ENCODE data around the gene PIK3CD.

Gene PIK3CD

GRCh38 chr1:9721606-9722377 is 70.3 kb downstream of the PIK3CD start:
- no peak for DNase-seq

- DNase-seq, result no peak
Measured at GRCh38 chr1:9722378-9722749, 70.8 kb downstream of the PIK3CD start.

DNA sequence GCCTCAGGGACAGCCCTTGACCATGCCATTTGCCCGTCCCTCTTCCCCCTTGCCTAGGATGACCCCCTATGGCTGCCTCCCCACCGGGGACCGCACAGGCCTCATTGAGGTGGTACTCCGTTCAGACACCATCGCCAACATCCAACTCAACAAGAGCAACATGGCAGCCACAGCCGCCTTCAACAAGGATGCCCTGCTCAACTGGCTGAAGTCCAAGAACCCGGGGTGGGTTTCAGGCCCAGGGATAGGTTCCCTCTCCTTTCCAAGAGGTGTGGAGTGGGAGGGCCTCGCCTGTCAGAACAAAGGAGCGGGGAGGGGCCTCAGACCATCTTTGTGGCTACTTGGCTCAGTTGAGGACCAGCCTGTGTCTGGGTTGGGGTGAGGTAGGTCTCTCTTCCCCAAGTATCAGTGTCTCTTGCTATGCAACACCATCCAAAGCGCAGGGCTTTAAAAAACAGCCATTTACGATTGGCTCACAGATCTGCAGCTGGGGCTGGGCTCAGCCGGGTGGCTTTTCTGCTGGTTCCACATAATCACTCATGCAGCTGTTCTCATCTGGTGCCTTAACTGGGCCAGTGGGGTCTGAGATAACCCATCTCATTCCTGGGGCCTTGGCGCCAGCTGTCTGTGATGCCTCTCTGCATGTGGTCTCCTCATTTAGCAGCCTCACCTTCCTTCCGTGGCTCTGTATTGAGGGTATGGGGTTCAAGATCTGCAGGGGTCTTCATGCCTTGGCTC is 71.7 kb downstream of the PIK3CD start:
- DNase-seq, result no peak

DNA sequence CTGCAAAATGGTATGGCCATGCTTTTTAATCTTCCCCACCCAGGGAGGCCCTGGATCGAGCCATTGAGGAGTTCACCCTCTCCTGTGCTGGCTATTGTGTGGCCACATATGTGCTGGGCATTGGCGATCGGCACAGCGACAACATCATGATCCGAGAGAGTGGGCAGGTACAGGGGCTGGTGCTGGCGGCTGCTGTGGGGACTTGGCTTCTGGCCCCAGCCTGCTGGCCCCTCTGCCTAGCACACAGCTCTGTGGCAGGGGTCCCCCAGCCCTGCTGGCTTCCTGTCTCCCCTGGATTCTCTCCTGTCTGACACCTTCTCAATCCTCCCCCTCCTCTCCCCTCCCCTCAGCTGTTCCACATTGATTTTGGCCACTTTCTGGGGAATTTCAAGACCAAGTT is 72.4 kb downstream of the PIK3CD start:
- no peak for DNase-seq

DNA sequence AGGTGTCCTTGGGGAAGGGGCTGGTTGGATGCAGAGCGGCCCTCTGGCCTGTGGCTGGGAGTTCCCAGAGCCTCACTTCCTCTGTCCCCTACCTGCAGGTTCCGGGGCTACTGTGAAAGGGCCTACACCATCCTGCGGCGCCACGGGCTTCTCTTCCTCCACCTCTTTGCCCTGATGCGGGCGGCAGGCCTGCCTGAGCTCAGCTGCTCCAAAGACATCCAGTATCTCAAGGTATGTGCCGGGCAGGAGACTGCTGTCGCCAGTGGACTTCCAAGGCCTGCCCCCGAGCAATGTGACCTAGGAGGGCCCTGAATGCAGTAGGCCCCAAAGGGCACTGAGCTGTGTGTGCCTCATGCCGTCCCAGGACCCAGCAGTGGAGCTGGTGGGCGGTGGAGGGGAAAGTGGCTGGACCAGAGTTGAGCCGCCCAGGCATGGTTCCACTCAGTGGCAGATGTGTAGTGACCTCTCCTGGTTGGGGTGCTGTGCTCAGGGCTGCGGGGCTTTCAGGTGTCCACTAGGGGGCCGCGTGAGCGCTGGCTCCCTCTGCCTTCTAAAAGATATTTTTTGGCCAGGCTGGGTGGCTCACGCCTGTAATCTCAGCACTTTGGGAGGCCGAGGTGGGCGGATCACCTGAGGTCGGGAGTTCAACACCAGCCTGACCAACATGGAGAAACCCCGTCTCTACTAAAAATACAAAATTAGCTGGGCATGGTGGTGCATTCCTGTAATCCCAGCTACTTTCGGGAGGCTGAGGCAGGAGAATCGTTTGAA is 73.4 kb downstream of the PIK3CD start:
- DNase-seq, result peak; percentile 63

GRCh38 chr1:9726406-9726805 is 74.9 kb downstream of the PIK3CD start:
- DNase-seq, result no peak

DNA sequence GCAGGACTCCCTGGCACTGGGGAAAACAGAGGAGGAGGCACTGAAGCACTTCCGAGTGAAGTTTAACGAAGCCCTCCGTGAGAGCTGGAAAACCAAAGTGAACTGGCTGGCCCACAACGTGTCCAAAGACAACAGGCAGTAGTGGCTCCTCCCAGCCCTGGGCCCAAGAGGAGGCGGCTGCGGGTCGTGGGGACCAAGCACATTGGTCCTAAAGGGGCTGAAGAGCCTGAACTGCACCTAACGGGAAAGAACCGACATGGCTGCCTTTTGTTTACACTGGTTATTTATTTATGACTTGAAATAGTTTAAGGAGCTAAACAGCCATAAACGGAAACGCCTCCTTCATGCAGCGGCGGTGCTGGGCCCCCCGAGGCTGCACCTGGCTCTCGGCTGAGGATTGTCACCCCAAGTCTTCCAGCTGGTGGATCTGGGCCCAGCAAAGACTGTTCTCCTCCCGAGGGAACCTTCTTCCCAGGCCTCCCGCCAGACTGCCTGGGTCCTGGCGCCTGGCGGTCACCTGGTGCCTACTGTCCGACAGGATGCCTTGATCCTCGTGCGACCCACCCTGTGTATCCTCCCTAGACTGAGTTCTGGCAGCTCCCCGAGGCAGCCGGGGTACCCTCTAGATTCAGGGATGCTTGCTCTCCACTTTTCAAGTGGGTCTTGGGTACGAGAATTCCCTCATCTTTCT is 75.5 kb downstream of the PIK3CD start:
- DNase-seq, result no peak

DNA sequence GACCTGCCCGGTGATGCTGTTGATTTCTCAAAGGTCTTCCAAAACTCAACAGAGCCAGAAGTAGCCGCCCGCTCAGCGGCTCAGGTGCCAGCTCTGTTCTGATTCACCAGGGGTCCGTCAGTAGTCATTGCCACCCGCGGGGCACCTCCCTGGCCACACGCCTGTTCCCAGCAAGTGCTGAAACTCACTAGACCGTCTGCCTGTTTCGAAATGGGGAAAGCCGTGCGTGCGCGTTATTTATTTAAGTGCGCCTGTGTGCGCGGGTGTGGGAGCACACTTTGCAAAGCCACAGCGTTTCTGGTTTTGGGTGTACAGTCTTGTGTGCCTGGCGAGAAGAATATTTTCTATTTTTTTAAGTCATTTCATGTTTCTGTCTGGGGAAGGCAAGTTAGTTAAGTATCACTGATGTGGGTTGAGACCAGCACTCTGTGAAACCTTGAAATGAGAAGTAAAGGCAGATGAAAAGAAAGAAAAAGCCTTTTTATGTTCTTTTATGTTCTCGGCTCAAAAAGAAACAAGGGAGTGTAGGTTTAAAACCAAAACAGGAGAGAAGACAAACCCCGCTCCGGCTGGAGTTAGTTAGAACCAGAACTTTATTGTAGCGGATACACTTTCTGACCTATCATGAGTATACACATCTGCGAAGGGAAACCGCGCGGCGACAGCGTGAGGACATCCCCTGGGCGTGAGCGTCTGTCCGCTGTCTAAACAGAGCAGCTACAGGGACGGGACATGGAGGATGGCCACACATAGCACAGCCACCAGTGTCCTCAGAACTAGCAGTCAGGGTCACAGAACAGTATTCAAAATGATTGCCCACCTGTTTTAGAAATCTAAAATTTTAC is 77.1 kb downstream of the PIK3CD start:
- DNase-seq, result no peak

GRCh38 chr1:9729523-9729922 is 78.0 kb downstream of the PIK3CD start:
- no peak for DNase-seq

DNA sequence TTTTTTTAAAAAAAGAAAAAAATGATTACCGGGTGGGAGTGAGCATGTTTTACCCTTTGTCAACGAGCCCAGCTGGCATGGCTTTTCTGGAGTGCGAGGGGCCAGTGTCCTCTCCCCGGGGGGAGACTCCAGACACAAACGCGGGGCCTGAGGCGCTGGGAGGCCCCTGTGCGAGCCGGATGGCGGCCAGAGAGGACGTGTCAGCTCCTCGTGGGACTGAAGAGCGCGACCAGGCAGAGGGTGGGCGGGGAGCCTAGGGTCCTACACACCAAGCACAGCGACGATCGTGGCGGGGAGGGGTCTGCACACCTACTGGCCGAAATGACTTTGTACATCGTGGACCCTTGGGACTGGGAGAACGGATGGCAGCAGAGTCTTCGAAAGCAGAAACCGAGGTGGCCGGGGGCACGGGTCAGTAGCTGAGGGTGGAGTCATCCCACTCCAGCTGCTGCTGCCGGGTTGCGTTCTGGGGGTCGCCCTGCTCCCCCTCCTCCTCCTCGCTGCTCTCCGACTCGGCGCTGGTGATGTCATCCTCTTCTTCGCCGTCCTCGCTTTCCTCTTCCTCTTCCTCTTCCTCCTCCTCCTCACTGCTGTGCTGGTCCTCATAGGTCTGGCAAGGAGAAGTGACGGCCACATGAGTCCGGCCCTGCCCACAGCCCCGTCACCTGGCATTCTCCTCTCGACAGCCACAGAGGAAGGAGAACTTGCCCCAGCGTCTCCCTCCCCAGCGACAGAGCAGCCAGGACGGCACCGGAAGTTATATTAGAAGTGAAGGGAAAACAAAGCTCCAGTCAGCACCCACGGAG is 78.8 kb downstream of the PIK3CD start:
- no peak for DNase-seq

- no peak for DNase-seq
Measured at GRCh38 chr1:9731051-9731537, 79.6 kb downstream of the PIK3CD start.

DNA sequence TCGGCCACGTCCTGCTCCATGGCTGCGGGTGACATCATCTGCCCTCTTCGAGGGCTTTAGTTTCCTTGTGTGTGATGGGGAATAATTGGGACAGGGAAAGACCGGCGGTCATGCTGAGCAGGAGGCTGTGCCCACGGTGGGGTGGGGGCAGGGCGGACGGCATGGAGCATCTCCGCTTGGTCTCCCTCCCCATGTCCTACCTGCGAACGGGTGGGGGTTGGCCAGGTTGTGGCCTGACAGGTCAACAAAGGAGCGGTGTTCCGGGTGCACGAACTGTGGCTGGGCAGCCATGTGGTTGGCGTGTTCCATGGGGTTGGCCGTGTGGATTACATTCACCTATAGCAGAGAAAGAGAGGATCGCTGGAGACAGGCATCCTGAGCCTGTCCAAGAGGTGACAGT is 80.0 kb downstream of the PIK3CD start:
- DNase-seq, result no peak

DNA sequence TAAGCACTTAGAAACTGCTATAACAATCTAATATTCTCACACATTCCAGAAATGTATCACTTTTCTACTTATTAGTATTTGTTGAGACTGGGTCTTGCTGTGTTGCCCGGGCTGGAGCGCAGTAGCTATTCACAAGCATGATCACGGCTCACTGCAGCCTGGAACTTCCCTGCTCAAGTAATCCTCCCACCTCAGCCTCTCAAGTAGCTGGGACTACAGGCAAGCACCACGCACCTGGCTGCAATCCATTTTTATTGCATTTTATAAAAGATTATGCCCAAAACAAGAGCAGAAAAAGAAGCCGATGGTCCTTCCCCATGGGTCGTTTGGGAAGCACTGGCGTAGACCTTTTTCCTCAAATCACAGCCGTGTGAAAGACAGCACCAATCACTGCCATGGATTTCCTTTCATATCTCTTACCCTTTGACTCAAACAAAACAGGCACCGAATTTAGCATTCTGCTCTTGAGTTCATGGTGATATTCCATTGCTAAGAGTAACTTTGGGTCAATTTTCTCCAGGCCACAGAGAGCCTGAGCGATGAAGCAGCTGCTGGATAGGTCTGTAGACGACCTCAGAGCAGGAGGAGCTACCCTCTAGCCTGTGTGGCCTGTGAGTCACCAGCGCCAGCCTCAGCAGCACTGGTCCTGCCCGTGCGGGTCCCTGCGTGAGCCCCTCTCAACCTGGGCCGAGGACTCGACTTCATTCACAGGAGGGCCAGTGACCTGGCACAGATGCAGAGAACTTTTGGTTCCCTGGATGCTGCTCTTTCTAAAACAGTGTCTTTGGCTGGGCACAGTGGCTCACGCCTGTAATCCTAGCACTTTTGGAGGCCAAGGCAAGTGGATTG is 80.8 kb downstream of the PIK3CD start:
- no peak for DNase-seq

DNA sequence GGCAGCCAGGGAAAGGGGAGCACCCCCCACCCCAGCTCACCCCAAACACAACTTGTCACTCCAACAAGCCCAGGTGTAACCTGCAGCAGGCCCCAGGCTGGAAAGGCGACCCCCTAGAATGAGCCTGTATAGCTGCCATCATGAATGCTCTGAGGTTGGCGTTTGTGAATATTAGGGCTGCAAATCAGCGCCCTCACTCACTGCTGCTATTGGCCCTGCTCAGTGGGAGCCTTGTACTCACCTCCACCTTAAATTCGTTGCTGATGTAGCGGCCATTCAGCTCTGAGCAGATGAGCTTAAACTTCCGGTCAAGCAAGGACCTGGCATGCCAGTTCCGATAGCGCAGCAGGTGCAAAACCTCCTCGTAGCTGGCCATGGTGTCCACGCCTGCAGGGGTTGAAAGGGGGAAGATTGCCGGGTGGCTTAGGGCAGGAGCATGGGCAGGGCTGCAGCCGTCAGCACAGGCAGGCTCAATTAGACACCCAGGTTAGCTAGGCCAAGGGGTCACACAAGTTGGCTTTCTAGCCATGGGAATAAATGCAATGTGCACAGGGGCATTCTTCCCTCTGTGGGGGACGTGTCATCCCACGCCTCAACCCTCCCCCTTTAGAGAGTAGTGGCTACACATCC is 81.7 kb downstream of the PIK3CD start:
- no peak for DNase-seq

GRCh38 chr1:9735800-9736199 is 84.3 kb downstream of the PIK3CD start:
- no peak for DNase-seq

DNA sequence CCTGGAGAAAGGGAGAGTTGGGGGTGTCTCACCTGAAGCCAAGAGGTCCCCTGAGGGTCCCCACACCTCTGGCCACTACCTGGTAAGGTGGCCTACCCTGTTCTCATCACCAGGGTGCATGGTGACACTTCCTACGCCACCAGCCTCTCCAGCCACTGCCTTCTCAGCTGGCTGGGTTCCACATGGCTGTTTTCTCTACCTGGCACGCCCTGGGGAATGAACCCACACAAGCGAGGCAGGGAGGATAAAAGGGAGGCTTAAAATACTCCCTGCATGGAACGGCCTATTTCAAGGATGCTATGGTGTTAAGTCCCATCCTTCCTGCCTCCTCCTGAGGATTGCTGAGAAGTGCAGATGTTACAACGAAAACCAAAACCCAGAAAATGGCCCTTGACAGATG is 84.7 kb downstream of the PIK3CD start:
- DNase-seq, result no peak

DNA sequence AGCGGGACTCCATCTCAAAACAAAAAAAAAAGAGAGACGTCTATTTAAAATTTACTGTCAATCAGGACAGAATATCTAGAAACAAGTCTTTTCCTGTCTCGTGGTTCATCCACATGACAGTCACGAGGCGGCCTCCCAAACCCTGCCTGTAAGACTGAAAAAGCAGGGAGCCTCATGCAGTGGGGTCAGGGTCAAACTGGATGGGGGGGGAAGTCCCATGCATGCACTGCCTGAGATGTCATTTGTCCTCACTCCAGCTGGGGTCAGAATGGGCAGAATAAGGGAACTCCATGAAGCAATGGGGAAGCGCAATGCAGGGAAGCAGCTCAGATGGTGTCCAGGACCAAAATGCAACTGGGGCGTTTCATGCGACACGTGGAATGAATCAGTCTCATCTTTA is 85.5 kb downstream of the PIK3CD start:
- DNase-seq, result no peak

GRCh38 chr1:9737671-9738070 is 86.1 kb downstream of the PIK3CD start:
- DNase-seq, result no peak

- no peak for DNase-seq
Measured at GRCh38 chr1:9744106-9744799, 92.7 kb downstream of the PIK3CD start.
